ENCODE results near the gene SLC22A2.

Gene SLC22A2

GRCh38 chr6:160282444-160282843 lies 23.8 kb upstream of the SLC22A2 start:
- H2BK12ac ChIP-seq (ENCODE audit: low read length in 2 of 2) = no peak overlapping the region
- no peak overlapping the region for H3K23ac ChIP-seq (ENCODE audit: low read length in 2 of 2)
- peaks cover 3% of the 10 kb centered on the region for H3K9me3 ChIP-seq (ENCODE audit: control insufficient read depth, low read length)
- H3K4me2 ChIP-seq (ENCODE audit: low read length, poor library complexity, severe bottlenecking) = no peak overlapping the region
- H2BK15ac ChIP-seq (ENCODE audit: low read depth, poor library complexity, severe bottlenecking) = no peak overlapping the region
- no peaks in the 10 kb centered on the region for H3K27me3 ChIP-seq (ENCODE audit: control insufficient read depth in 1 of 2, insufficient read depth in 1 of 2, low read length in 2 of 2)
- no peak overlapping the region for H3K14ac ChIP-seq (ENCODE audit: low read length in 2 of 2)
- H2BK5ac ChIP-seq (ENCODE audit: low read depth, low read length, poor library complexity, severe bottlenecking) = no peak overlapping the region
- no peak overlapping the region for H3K9ac ChIP-seq (ENCODE audit: low read length)
- DNase-seq = no peak
- no peak overlapping the region for H2BK120ac ChIP-seq (ENCODE audit: low read depth, low read length)
- no peak overlapping the region for H3K27ac ChIP-seq (ENCODE audit: low read length, poor library complexity, severe bottlenecking)
- H2AK5ac ChIP-seq (ENCODE audit: low read length, severe bottlenecking) = no peak overlapping the region
- no peaks in the 10 kb centered on the region for H3K79me1 ChIP-seq (replicated peaks; ENCODE audit: low read length, poor library complexity, severe bottlenecking)
- no peak overlapping the region for H4K8ac ChIP-seq (ENCODE audit: low read length)
- no CpG with 5 or more reads among the region's 1 CpG for WGBS
- no peaks in the 10 kb centered on the region for H3K36me3 ChIP-seq (ENCODE audit: control insufficient read depth in 1 of 2, insufficient read depth in 2 of 2, low read depth in 1 of 2, low read length in 2 of 2)
- no peak overlapping the region for H3K4ac ChIP-seq (ENCODE audit: low read depth in 1 of 2, low read length in 2 of 2)
- no peak overlapping the region for H3K4me3 ChIP-seq (ENCODE audit: insufficient read depth in 1 of 2, low read depth in 1 of 2, low read length in 2 of 2)
- H3K4me1 ChIP-seq (ENCODE audit: control insufficient read depth, insufficient read depth, low read depth, low read length) = no peaks in the 10 kb centered on the region
- H3K18ac ChIP-seq (ENCODE audit: low read depth in 1 of 2, low read length in 2 of 2) = no peak overlapping the region
- H2AFZ ChIP-seq (ENCODE audit: low read depth, low read length) = no peak overlapping the region
- no peak overlapping the region for H4K91ac ChIP-seq (ENCODE audit: low read length)

GRCh38 chr6:160279850-160280249 lies 21.2 kb upstream of the SLC22A2 start:
- Histone ChIP-seq H3K27ac (ENCODE audit: low read length, poor library complexity, severe bottlenecking) (no peak overlapping the region), H3K27me3 (ENCODE audit: control insufficient read depth in 1 of 2, insufficient read depth in 1 of 2, low read length in 2 of 2) (no peaks in the 10 kb centered on the region), H2BK120ac (ENCODE audit: low read depth, low read length) (no peak overlapping the region), H3K14ac (ENCODE audit: low read length in 2 of 2) (no peak overlapping the region), H3K36me3 (ENCODE audit: control insufficient read depth in 1 of 2, insufficient read depth in 2 of 2, low read depth in 1 of 2, low read length in 2 of 2) (no peaks in the 10 kb centered on the region), H3K4ac (ENCODE audit: low read depth in 1 of 2, low read length in 2 of 2) (no peak overlapping the region), H4K8ac (ENCODE audit: low read length) (no peak overlapping the region), H2BK5ac (ENCODE audit: low read depth, low read length, poor library complexity, severe bottlenecking) (no peak overlapping the region), H3K9ac (ENCODE audit: low read length) (no peak overlapping the region), H3K79me1 (replicated peaks; ENCODE audit: low read length, poor library complexity, severe bottlenecking) (no peaks in the 10 kb centered on the region), H3K4me2 (ENCODE audit: low read length, poor library complexity, severe bottlenecking) (no peak overlapping the region), H4K91ac (ENCODE audit: low read length) (no peak overlapping the region), H2BK12ac (ENCODE audit: low read length in 2 of 2) (no peak overlapping the region), H3K23ac (ENCODE audit: low read length in 2 of 2) (no peak overlapping the region), H3K4me1 (ENCODE audit: control insufficient read depth, insufficient read depth, low read depth, low read length) (no peaks in the 10 kb centered on the region), H2BK15ac (ENCODE audit: low read depth, poor library complexity, severe bottlenecking) (no peak overlapping the region), H3K4me3 (ENCODE audit: insufficient read depth in 1 of 2, low read depth in 1 of 2, low read length in 2 of 2) (no peak overlapping the region), H3K9me3 (ENCODE audit: control insufficient read depth, low read length) (peaks cover 3% of the 10 kb centered on the region), H3K18ac (ENCODE audit: low read depth in 1 of 2, low read length in 2 of 2) (no peak overlapping the region), H2AFZ (ENCODE audit: low read depth, low read length) (no peak overlapping the region), H2AK5ac (ENCODE audit: low read length, severe bottlenecking) (no peak overlapping the region)
- no CpG with 5 or more reads among the region's 2 CpGs for WGBS
- DNase-seq = no peak

- H2AFZ ChIP-seq (ENCODE audit: low read depth, low read length) = no peak overlapping the region
- H3K27me3 ChIP-seq (ENCODE audit: control insufficient read depth in 1 of 2, insufficient read depth in 1 of 2, low read length in 2 of 2) = no peaks in the 10 kb centered on the region
- no peak overlapping the region for H2BK5ac ChIP-seq (ENCODE audit: low read depth, low read length, poor library complexity, severe bottlenecking)
- no peak overlapping the region for H3K27ac ChIP-seq (ENCODE audit: low read length, poor library complexity, severe bottlenecking)
- H3K14ac ChIP-seq (ENCODE audit: low read length in 2 of 2) = no peak overlapping the region
- no peak overlapping the region for H3K4ac ChIP-seq (ENCODE audit: low read depth in 1 of 2, low read length in 2 of 2)
- no peak overlapping the region for H3K4me3 ChIP-seq (ENCODE audit: insufficient read depth in 1 of 2, low read depth in 1 of 2, low read length in 2 of 2)
- no peak overlapping the region for H2BK15ac ChIP-seq (ENCODE audit: low read depth, poor library complexity, severe bottlenecking)
- H2BK12ac ChIP-seq (ENCODE audit: low read length in 2 of 2) = no peak overlapping the region
- no peak overlapping the region for H2AK5ac ChIP-seq (ENCODE audit: low read length, severe bottlenecking)
- H3K79me1 ChIP-seq (replicated peaks; ENCODE audit: low read length, poor library complexity, severe bottlenecking) = no peaks in the 10 kb centered on the region
- no peak overlapping the region for H3K4me2 ChIP-seq (ENCODE audit: low read length, poor library complexity, severe bottlenecking)
- H4K8ac ChIP-seq (ENCODE audit: low read length) = no peak overlapping the region
- H3K36me3 ChIP-seq (ENCODE audit: control insufficient read depth in 1 of 2, insufficient read depth in 2 of 2, low read depth in 1 of 2, low read length in 2 of 2) = no peaks in the 10 kb centered on the region
- WGBS = 55% methylated on average over 12 of the region's 12 CpGs
- DNase-seq = no peak
- no peak overlapping the region for H3K23ac ChIP-seq (ENCODE audit: low read length in 2 of 2)
- no peaks in the 10 kb centered on the region for H3K4me1 ChIP-seq (ENCODE audit: control insufficient read depth, insufficient read depth, low read depth, low read length)
- H3K9me3 ChIP-seq (ENCODE audit: control insufficient read depth, low read length) = peaks cover 3% of the 10 kb centered on the region
- no peak overlapping the region for H3K18ac ChIP-seq (ENCODE audit: low read depth in 1 of 2, low read length in 2 of 2)
- no peak overlapping the region for H3K9ac ChIP-seq (ENCODE audit: low read length)
- no peak overlapping the region for H4K91ac ChIP-seq (ENCODE audit: low read length)
- no peak overlapping the region for H2BK120ac ChIP-seq (ENCODE audit: low read depth, low read length)
These were observed 20.2 kb upstream of the SLC22A2 start for GRCh38 chr6:160278786-160279310.

GRCh38 chr6:160278311-160278710 lies 19.7 kb upstream of the SLC22A2 start:
- Histone ChIP-seq H2AK5ac (ENCODE audit: low read length, severe bottlenecking) (no peak overlapping the region), H2BK5ac (ENCODE audit: low read depth, low read length, poor library complexity, severe bottlenecking) (no peak overlapping the region), H3K4me2 (ENCODE audit: low read length, poor library complexity, severe bottlenecking) (no peak overlapping the region), H2BK12ac (ENCODE audit: low read length in 2 of 2) (no peak overlapping the region), H3K4me1 (ENCODE audit: control insufficient read depth, insufficient read depth, low read depth, low read length) (no peaks in the 10 kb centered on the region), H3K36me3 (ENCODE audit: control insufficient read depth in 1 of 2, insufficient read depth in 2 of 2, low read depth in 1 of 2, low read length in 2 of 2) (no peaks in the 10 kb centered on the region), H3K9me3 (ENCODE audit: control insufficient read depth, low read length) (peaks cover 3% of the 10 kb centered on the region), H3K23ac (ENCODE audit: low read length in 2 of 2) (no peak overlapping the region), H4K8ac (ENCODE audit: low read length) (no peak overlapping the region), H3K4me3 (ENCODE audit: insufficient read depth in 1 of 2, low read depth in 1 of 2, low read length in 2 of 2) (no peak overlapping the region), H3K79me1 (replicated peaks; ENCODE audit: low read length, poor library complexity, severe bottlenecking) (no peaks in the 10 kb centered on the region), H3K27ac (ENCODE audit: low read length, poor library complexity, severe bottlenecking) (no peak overlapping the region), H2AFZ (ENCODE audit: low read depth, low read length) (no peak overlapping the region), H4K91ac (ENCODE audit: low read length) (no peak overlapping the region), H2BK15ac (ENCODE audit: low read depth, poor library complexity, severe bottlenecking) (no peak overlapping the region), H2BK120ac (ENCODE audit: low read depth, low read length) (no peak overlapping the region), H3K14ac (ENCODE audit: low read length in 2 of 2) (no peak overlapping the region), H3K18ac (ENCODE audit: low read depth in 1 of 2, low read length in 2 of 2) (no peak overlapping the region), H3K4ac (ENCODE audit: low read depth in 1 of 2, low read length in 2 of 2) (no peak overlapping the region), H3K27me3 (ENCODE audit: control insufficient read depth in 1 of 2, insufficient read depth in 1 of 2, low read length in 2 of 2) (no peaks in the 10 kb centered on the region), H3K9ac (ENCODE audit: low read length) (no peak overlapping the region)
- no peak for DNase-seq
- WGBS = 88% methylated on average over 5 of the region's 5 CpGs
